ENCODE measurements around the gene ALOX12B. TPM values are rescaled to one million over a fixed set of nuclear protein-coding genes. Genes with fewer than 3 reads are reported as not detected.
"Not testable (repeated sequence)": the region's sequence is repeated elsewhere in the genome, so short reads cannot be mapped to it uniquely, and the experiment has no call there.

ALOX12B gene
- total RNA-seq, 1 donor from 2014 or later = 0.41 TPM

DNA sequence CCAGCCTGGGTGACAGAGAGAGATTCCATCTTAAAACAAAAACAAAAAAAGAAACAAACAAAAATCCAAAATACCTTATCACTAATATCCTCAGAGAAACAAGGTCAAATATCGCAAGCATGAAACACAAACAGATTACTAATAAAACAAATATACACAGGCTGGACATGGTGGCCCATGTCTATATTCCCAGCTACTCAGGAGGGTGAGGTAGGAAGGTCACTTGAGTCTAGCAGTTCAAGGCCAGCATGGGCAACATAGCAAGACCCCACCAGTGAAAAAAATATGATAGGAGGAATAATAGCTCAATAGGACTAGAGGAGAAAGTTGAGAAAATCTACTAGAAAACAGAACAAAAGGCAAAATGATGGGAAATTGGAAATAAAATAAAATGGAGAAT is 55.6 kb downstream of the ALOX12B start:
- no peak overlapping the region for H3K27ac Mint-ChIP-seq
- no peaks in the 10 kb centered on the region for H3K36me3 Mint-ChIP-seq (ENCODE audit: insufficient read depth)
- TF ChIP-seq, protein P1, sequence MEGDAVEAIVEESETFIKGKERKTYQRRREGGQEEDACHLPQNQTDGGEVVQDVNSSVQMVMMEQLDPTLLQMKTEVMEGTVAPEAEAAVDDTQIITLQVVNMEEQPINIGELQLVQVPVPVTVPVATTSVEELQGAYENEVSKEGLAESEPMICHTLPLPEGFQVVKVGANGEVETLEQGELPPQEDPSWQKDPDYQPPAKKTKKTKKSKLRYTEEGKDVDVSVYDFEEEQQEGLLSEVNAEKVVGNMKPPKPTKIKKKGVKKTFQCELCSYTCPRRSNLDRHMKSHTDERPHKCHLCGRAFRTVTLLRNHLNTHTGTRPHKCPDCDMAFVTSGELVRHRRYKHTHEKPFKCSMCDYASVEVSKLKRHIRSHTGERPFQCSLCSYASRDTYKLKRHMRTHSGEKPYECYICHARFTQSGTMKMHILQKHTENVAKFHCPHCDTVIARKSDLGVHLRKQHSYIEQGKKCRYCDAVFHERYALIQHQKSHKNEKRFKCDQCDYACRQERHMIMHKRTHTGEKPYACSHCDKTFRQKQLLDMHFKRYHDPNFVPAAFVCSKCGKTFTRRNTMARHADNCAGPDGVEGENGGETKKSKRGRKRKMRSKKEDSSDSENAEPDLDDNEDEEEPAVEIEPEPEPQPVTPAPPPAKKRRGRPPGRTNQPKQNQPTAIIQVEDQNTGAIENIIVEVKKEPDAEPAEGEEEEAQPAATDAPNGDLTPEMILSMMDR (IDR thresholded peaks at IDR 0.05; ENCODE audit: unreplicated experiment) = no peak
- H3K4me3 Mint-ChIP-seq (ENCODE audit: low read depth) = no peak overlapping the region
- peaks cover 3% of the 10 kb centered on the region for H3K4me1 Mint-ChIP-seq (ENCODE audit: low read depth)
- no peak for DNase-seq (ENCODE audit: low spot score, unreplicated experiment)
- no peaks in the 10 kb centered on the region for H3K9me3 Mint-ChIP-seq (ENCODE audit: low read depth)
- peaks cover 69% of the 10 kb centered on the region for H3K27me3 Mint-ChIP-seq

DNA sequence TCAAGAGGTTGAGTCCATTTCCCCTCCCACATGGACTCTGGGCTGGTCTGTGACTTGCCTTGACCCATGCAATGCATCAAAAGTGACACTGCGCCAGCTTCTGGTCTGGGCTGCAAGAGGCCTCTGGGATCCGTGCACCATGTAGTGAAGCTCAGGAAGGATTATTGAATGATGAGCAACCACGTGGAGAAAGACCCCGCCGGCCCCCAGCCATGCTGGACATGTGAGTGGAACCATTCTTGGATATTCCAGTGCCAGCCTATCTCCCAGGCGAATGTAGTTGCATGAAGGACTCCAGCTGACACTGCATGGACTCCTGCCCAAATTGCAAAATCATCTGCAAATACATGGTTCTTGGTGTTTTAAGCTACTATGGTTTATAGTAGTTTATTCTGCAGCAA is 56.3 kb downstream of the ALOX12B start:
- TF ChIP-seq, protein P1 (IDR thresholded peaks at IDR 0.05; ENCODE audit: unreplicated experiment) = no peak
- Mint-ChIP-seq H3K36me3 (ENCODE audit: insufficient read depth) (no peaks in the 10 kb centered on the region), H3K27ac (no peak overlapping the region), H3K9me3 (ENCODE audit: low read depth) (no peaks in the 10 kb centered on the region), H3K4me3 (ENCODE audit: low read depth) (no peak overlapping the region), H3K4me1 (ENCODE audit: low read depth) (peaks cover 3% of the 10 kb centered on the region), H3K27me3 (peaks cover 72% of the 10 kb centered on the region)
- no peak for DNase-seq (ENCODE audit: low spot score, unreplicated experiment)

DNA sequence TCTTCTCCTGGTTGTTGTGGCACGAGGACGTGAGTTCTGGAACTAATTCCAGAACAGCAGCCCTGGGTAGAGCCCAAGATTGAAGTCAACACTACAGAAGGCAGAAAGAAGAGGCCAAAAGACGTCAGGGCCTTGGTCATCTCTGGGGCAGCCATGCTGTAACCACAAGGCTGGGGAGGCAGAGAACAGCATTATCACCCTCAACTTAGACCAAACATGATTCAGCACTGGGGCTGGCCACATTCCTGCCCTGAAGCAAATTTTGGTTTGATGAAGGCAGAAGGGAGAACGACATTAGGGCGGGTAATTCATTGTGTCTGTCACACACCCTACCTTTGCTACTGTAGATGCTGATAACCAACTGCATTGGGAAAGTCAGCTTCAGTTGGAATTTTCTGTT is 58.4 kb downstream of the ALOX12B start:
- Mint-ChIP-seq H3K27ac (no peak overlapping the region), H3K27me3 (peaks cover 63% of the 10 kb centered on the region), H3K4me1 (ENCODE audit: low read depth) (peaks cover 3% of the 10 kb centered on the region), H3K9me3 (ENCODE audit: low read depth) (no peaks in the 10 kb centered on the region), H3K36me3 (ENCODE audit: insufficient read depth) (no peaks in the 10 kb centered on the region), H3K4me3 (ENCODE audit: low read depth) (no peak overlapping the region)
- TF ChIP-seq, protein P1 (IDR thresholded peaks at IDR 0.05; ENCODE audit: unreplicated experiment) = no peak
- DNase-seq (ENCODE audit: low spot score, unreplicated experiment) = no peak

DNA sequence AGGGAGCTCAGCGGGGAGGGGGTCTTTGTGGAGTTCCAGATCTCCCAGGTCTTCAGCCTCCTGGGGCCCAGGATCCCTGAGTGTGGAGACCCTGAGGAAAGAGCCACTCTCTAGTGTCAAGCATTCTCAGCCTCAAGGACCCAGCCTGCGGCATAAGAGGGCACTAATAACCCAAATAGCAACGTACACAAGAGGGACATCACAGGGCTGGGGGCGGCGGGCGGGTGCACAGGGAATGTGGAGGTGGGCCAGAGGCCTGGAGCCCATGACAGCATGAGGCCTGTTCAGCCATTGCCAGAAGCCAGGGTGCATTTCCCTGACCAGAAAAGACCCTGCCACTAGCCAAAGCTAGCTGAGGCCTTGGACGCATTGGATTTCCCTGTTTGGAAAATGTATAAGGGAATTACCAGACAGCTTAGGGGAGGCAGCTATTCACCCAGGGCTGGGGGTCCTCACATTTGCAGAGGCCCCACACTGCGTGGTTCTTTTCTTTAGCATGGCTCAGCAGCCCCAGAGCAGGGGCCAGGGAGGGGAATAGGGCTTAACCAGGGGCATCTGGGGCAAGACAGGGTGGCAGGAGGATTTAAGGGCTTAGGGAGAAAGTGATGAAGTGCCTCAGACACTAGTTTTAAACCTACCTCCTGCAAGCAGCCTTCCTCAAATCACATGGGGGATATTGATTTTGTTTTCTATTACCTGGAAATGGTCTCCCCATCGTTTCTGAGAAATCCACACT is 62.2 kb downstream of the ALOX12B start:
- Mint-ChIP-seq H3K9me3 (ENCODE audit: low read depth) (no peaks in the 10 kb centered on the region), H3K27me3 (peaks cover 66% of the 10 kb centered on the region), H3K4me3 (ENCODE audit: low read depth) (no peak overlapping the region), H3K36me3 (ENCODE audit: insufficient read depth) (no peaks in the 10 kb centered on the region), H3K27ac (no peak overlapping the region), H3K4me1 (ENCODE audit: low read depth) (no peaks in the 10 kb centered on the region)
- TF ChIP-seq, protein P1 (IDR thresholded peaks at IDR 0.05; ENCODE audit: unreplicated experiment) = no peak
- DNase-seq (ENCODE audit: low spot score, unreplicated experiment) = no peak

DNA sequence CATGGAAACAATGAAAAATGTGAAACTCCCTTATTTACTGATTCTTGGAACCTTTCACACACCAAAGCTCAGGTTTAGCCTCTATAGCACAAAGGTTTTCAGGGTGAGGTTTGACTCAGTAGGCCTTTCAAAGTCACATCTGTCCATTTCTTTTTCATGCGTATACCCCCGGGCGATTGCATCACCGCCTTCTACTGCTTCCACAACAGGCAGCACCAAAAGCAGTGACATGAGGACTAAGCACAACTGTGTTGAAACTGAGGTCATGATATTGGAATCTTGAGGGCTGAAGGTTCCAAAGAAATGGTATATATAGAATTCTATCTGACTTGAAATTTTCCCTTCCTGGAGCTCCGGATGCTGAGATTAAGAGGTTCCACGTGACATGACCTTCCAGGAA is 63.4 kb downstream of the ALOX12B start:
- not testable (repeated sequence) for DNase-seq (ENCODE audit: low spot score, unreplicated experiment); H3K36me3 Mint-ChIP-seq (ENCODE audit: insufficient read depth); H3K9me3 Mint-ChIP-seq (ENCODE audit: low read depth); H3K4me1 Mint-ChIP-seq (ENCODE audit: low read depth); H3K4me3 Mint-ChIP-seq (ENCODE audit: low read depth); H3K27ac Mint-ChIP-seq
- peaks cover 67% of the 10 kb centered on the region for H3K27me3 Mint-ChIP-seq

Small RNA genes within 50 kb of the gene (microRNA-seq; reads per million reads assigned to microRNA genes)
- not detected for gene MIR4314 (ENCODE audit: borderline number of aligned reads, unreplicated experiment)

Other genes starting within 250 kb of the ALOX12B start
- 11.3 and 15.8 TPM in 2 replicates for gene TMEM88, start 232.7 kb downstream of the ALOX12B start, total RNA-seq
- 63.4 and 70.0 TPM in 2 replicates for gene NAA38, start 230.2 kb downstream of the ALOX12B start, total RNA-seq
- gene CYB5D1, start 229.7 kb downstream of the ALOX12B start, total RNA-seq = 16.3 and 18.2 TPM in 2 replicates
- 112 and 119 TPM in 2 replicates for gene CHD3, start 198.9 kb downstream of the ALOX12B start, total RNA-seq
- gene RNF227, start 171.4 kb downstream of the ALOX12B start, total RNA-seq = 1.8 and 2.3 TPM in 2 replicates
- gene KCNAB3, start 157.9 kb downstream of the ALOX12B start, total RNA-seq = 6.0 and 6.4 TPM in 2 replicates
- 139 and 141 TPM in 2 replicates for gene TRAPPC1, start 155.8 kb downstream of the ALOX12B start, total RNA-seq
- 47.7 and 51.6 TPM in 2 replicates for gene CNTROB, start 155.5 kb downstream of the ALOX12B start, total RNA-seq
- gene GUCY2D, start 85.1 kb downstream of the ALOX12B start, total RNA-seq = not detected in 2 replicates
- gene ALOX15B, start 48.7 kb downstream of the ALOX12B start, total RNA-seq = not detected in 2 replicates
- not detected in 2 replicates for gene ALOXE3, start 30.8 kb upstream of the ALOX12B start, total RNA-seq
- gene HES7, start 36.4 kb upstream of the ALOX12B start, total RNA-seq = 0.47 TPM in 1 of 2 replicates, not detected in the other
- gene PER1, start 64.7 kb upstream of the ALOX12B start, total RNA-seq = 37.2 and 40.8 TPM in 2 replicates
- gene VAMP2, start 75.2 kb upstream of the ALOX12B start, total RNA-seq = 46.4 and 48.1 TPM in 2 replicates
- 24.6 and 28.1 TPM in 2 replicates for gene TMEM107, start 88.7 kb upstream of the ALOX12B start, total RNA-seq
- gene BORCS6, start 102.5 kb upstream of the ALOX12B start, total RNA-seq = 5.2 and 5.3 TPM in 2 replicates
- gene AURKB, start 122.9 kb upstream of the ALOX12B start, total RNA-seq = 52.7 and 54.9 TPM in 2 replicates
- gene CTC1, start 160.3 kb upstream of the ALOX12B start, total RNA-seq = 86.5 and 97.0 TPM in 2 replicates
- 110 and 112 TPM in 2 replicates for gene PFAS, start 161.6 kb upstream of the ALOX12B start, total RNA-seq
- 31.2 and 33.6 TPM in 2 replicates for gene RANGRF, start 201.0 kb upstream of the ALOX12B start, total RNA-seq
- 4.2 TPM in 2 replicates for gene SLC25A35, start 207.7 kb upstream of the ALOX12B start, total RNA-seq
- 0.22 and 0.27 TPM in 2 replicates for gene ARHGEF15, start 222.5 kb upstream of the ALOX12B start, total RNA-seq